ENCODE measurements around the gene FGFR3. TPM values are rescaled to one million over a fixed set of nuclear protein-coding genes. Genes with fewer than 3 reads are reported as not detected.
"Not testable (repeated sequence)": the region's sequence is repeated elsewhere in the genome, so short reads cannot be mapped to it uniquely, and the experiment has no call there.

Gene FGFR3
- polyA plus RNA-seq, 1 of the 3 experiments (the other 2 are of a cell fraction): 1.1 TPM

- CTCF ChIA-PET: interaction anchor here (0.8 to 1.7 kb wide), 3 partner anchors 23 to 86 kb away, joined by 3 to 9 read pairs (median 4); no protein-coding TSS in a partner anchor
- Histone ChIP-seq H3K4me3 (ENCODE audit: low read depth in 2 of 2, low read length in 1 of 2) (no peak overlapping the region), H4K20me1 (ENCODE audit: insufficient read depth) (peaks cover 2% of the 10 kb centered on the region; the same call in 1 of the 2 replicates), H3K36me3 (replicated peaks in 1 of 2; ENCODE audit: control insufficient read depth in 1 of 2, insufficient read depth in 2 of 2, low read length in 1 of 2) (peaks cover 21 to 55% of the 10 kb centered on the region in 2 experiments), H3K4me1 (ENCODE audit: control insufficient read depth in 1 of 2, insufficient read depth in 2 of 2, low read depth in 1 of 2, low read length in 1 of 2) (peaks cover 0 to 7% of the 10 kb centered on the region in 2 experiments; a peak in 1 of 4 replicates), H3K9me3 (no peaks in the 10 kb centered on the region), H3K27me3 (ENCODE audit: insufficient read depth) (no peaks in the 10 kb centered on the region), H3K9ac (no peak overlapping the region), H3K79me2 (ENCODE audit: insufficient read depth) (peaks cover 3% of the 10 kb centered on the region; the same call in 1 of the 2 replicates), H3K9me2 (no peaks in the 10 kb centered on the region), H3K4me2 (no peak overlapping the region), H3K27ac (ENCODE audit: low read depth in 2 of 2, low read length in 1 of 2) (no peak overlapping the region; a peak in 1 of 4 replicates), H3F3A (replicated peaks; ENCODE audit: insufficient read depth) (peaks cover 12% of the 10 kb centered on the region), H2AFZ (ENCODE audit: low read depth) (no peak overlapping the region)
- TF ChIP-seq FOXJ3 (CRISPR knock-in tag; IDR thresholded peaks at IDR 0.05) (no peak), SMC3 (IDR thresholded peaks at IDR 0.05; ENCODE audit: low read depth, low read length) (no peak), MEF2A (IDR thresholded peaks at IDR 0.05; ENCODE audit: borderline replicate concordance, low read depth) (no peak), FOSL2 (IDR thresholded peaks at IDR 0.05; ENCODE audit: borderline replicate concordance, low read depth) (no peak), USF1 (IDR thresholded peaks at IDR 0.05; ENCODE audit: borderline replicate concordance, low read depth) (no peak), ELF1 (IDR thresholded peaks at IDR 0.05) (no peak), USF2 (IDR thresholded peaks at IDR 0.05; ENCODE audit: borderline replicate concordance, low read depth, low read length) (no peak), RXRA (IDR thresholded peaks at IDR 0.05; ENCODE audit: borderline replicate concordance, low read depth) (no peak), RFX5 (IDR thresholded peaks at IDR 0.05; ENCODE audit: low read length) (no peak), IRF3 (IDR thresholded peaks at IDR 0.05; ENCODE audit: low read depth, low read length) (no peak), TAF1 (IDR thresholded peaks at IDR 0.05; ENCODE audit: borderline replicate concordance, low read depth, low read length) (no peak), EP300 (IDR thresholded peaks at IDR 0.05; ENCODE audit: borderline replicate concordance in 1 of 2, low read depth in 1 of 2, low read length in 1 of 2) (no peak), RCOR1 (IDR thresholded peaks at IDR 0.05; ENCODE audit: low read length) (no peak), JUND (IDR thresholded peaks at IDR 0.05) (no peak)
- POLR2A ChIA-PET: no interaction called here
- no peak for DNase-seq
- 91% methylated on average over 17 of the region's 21 CpGs for WGBS (ENCODE audit: low lambda C conversion rate)
Observed at GRCh38 chr4:1834047-1834775, 41.1 kb downstream of the FGFR3 start.

- POLR2A ChIA-PET; H2AFZ ChIP-seq (ENCODE audit: low read depth); H3K4me3 ChIP-seq (ENCODE audit: low read depth in 2 of 2, low read length in 1 of 2); DNase-seq; H3K27ac ChIP-seq (ENCODE audit: low read depth in 2 of 2, low read length in 1 of 2); H3K9ac ChIP-seq; H3K9me3 ChIP-seq; H3F3A ChIP-seq (replicated peaks; ENCODE audit: insufficient read depth); H3K4me2 ChIP-seq; H3K27me3 ChIP-seq (ENCODE audit: insufficient read depth); H3K9me2 ChIP-seq; H3K4me1 ChIP-seq (ENCODE audit: control insufficient read depth in 1 of 2, insufficient read depth in 2 of 2, low read depth in 1 of 2, low read length in 1 of 2); H4K20me1 ChIP-seq (ENCODE audit: insufficient read depth): not testable (repeated sequence)
- H3K36me3 ChIP-seq (replicated peaks in 1 of 2; ENCODE audit: control insufficient read depth in 1 of 2, insufficient read depth in 2 of 2, low read length in 1 of 2): peaks cover 26 to 62% of the 10 kb centered on the region in 2 experiments
- peaks cover 11% of the 10 kb centered on the region for H3K79me2 ChIP-seq (ENCODE audit: insufficient read depth)
- 93% methylated on average over 8 of the region's 8 CpGs for WGBS (ENCODE audit: low lambda C conversion rate)
- CTCF ChIA-PET: interaction anchor here (0.7 to 1.5 kb wide), 4 partner anchors 24 to 207 kb away, joined by 3 to 5 read pairs (median 4); no protein-coding TSS in a partner anchor
Observed at GRCh38 chr4:1835836-1836235, 42.7 kb downstream of the FGFR3 start.

Measured in SK-N-SH (cell line).